Activated CD4-positive, alpha-beta T cell treated with anti-CD3 and anti-CD28 coated beads, Interleukin-2, amount 50 U/mL, for 48 hours (primary cell): ENCODE data around the gene ADAMTSL5.
"Not testable (repeated sequence)": the region's sequence is repeated elsewhere in the genome, so short reads cannot be mapped to it uniquely, and the experiment has no call there.

Source experiments
- DNase-seq, 2 experiments: peaks; one replicate each; pipeline ENCODE4 v3.0.0-alpha.2; 2020

ADAMTSL5 gene

GRCh38 chr19:1529430-1529816, 16.6 kb upstream of the ADAMTSL5 start:
- no peak for DNase-seq

GRCh38 chr19:1528596-1529429, 16.0 kb upstream of the ADAMTSL5 start:
- DNase-seq = no peak

- DNase-seq = no peak
Observed at GRCh38 chr19:1527650-1528309, 15.0 kb upstream of the ADAMTSL5 start.

- DNase-seq = no peak
Observed at GRCh38 chr19:1526979-1527649, 14.3 kb upstream of the ADAMTSL5 start.

GRCh38 chr19:1526066-1526778, 13.4 kb upstream of the ADAMTSL5 start:
- DNase-seq = no peak

GRCh38 chr19:1525343-1525742, 12.5 kb upstream of the ADAMTSL5 start:
- DNase-seq = no peak

- DNase-seq = no peak
Observed at GRCh38 chr19:1524972-1525325, 12.1 kb upstream of the ADAMTSL5 start.

- no peak for DNase-seq
Observed at GRCh38 chr19:1524287-1524971, 11.6 kb upstream of the ADAMTSL5 start.

GRCh38 chr19:1523412-1524286, 10.8 kb upstream of the ADAMTSL5 start, which contains the start of gene PLK5:
Gene PLK5, plus strand, starts transcription at chr19:1524077. Its CDS starts 2,920 bp downstream, at chr19:1526997.
- DNase-seq = no peak

GRCh38 chr19:1522838-1523237, 10.0 kb upstream of the ADAMTSL5 start:
- no peak for DNase-seq

GRCh38 chr19:1522061-1522460, 9.2 kb upstream of the ADAMTSL5 start:
- DNase-seq = no peak

- DNase-seq = no peak
Observed at GRCh38 chr19:1521636-1522035, 8.8 kb upstream of the ADAMTSL5 start.

- no peak for DNase-seq
Observed at GRCh38 chr19:1520203-1520780, 7.5 kb upstream of the ADAMTSL5 start.

GRCh38 chr19:1519802-1520201, 7.0 kb upstream of the ADAMTSL5 start:
- not testable (repeated sequence) for DNase-seq

- no peak for DNase-seq
Observed at GRCh38 chr19:1518471-1518870, 5.7 kb upstream of the ADAMTSL5 start.

- DNase-seq = no peak
Observed at GRCh38 chr19:1516395-1516753, 3.6 kb upstream of the ADAMTSL5 start.

- DNase-seq = no peak
Observed at GRCh38 chr19:1514986-1515721, 2.3 kb upstream of the ADAMTSL5 start.

GRCh38 chr19:1514295-1514661, 1.5 kb upstream of the ADAMTSL5 start:
- DNase-seq = no peak

- peak; percentile 75 to 80 for DNase-seq
Observed at GRCh38 chr19:1513499-1514294, 878 bp upstream of the ADAMTSL5 start.
